HG03520 (cell line): ENCODE measurements around the gene KCNJ9.

Experiments
- ATAC-seq: cut with Tn5 transposase; IDR thresholded peaks from one replicate; pipeline ENCODE4 v1.9.1; 2021; ENCODE audit warnings: mild to moderate bottlenecking, moderate library complexity; ENCODE audit not compliant: unreplicated experiment

KCNJ9 gene

GRCh38 chr1:160086456-160086892 lies 5.1 kb downstream of the KCNJ9 start:
- ATAC-seq = no peak

DNA sequence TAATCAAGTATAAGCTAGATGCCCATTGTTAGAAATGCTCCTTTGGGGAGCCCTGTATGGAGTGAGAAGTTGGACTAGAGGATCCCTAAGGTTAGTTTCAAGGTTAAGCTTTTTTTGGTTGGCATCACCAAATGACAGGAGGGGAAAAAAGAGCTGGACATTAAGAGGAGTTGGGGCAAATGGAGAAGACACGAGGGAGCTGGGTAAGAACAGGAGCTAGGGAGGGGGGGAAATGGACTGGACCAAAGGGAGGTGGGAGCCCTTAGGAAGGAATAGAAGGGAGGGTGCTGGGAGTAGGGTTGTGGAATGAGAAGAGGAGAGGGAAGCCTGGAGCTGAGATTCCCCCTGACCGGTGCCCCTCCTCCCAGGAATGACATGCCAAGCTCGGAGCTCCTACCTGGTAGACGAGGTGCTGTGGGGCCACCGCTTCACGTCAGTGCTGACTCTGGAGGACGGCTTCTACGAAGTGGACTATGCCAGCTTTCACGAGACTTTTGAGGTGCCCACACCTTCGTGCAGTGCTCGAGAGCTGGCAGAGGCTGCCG lies 5.9 kb downstream of the KCNJ9 start:
- no peak for ATAC-seq

DNA sequence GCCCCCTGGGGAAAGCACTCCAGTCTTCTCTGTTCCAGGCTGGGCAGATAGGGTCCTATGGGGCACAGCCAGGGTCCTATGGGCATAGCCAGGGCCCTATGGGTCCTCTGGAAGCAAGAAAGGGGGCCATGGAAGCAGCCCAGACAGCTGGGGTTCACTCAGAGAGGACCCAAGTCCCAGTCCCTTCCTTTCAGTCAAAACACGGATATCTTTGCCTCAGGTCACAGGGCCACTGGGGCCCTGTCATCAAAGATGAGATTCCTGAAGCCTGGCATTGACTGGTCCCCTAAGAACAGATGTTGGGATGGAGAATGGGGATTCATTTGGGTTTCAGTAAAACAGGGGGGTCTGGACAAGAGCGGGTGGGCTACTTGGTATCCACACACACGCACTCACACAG lies 8.5 kb downstream of the KCNJ9 start:
- no peak for ATAC-seq

GRCh38 chr1:160090760-160091159 lies 9.4 kb downstream of the KCNJ9 start:
- ATAC-seq = no peak

DNA sequence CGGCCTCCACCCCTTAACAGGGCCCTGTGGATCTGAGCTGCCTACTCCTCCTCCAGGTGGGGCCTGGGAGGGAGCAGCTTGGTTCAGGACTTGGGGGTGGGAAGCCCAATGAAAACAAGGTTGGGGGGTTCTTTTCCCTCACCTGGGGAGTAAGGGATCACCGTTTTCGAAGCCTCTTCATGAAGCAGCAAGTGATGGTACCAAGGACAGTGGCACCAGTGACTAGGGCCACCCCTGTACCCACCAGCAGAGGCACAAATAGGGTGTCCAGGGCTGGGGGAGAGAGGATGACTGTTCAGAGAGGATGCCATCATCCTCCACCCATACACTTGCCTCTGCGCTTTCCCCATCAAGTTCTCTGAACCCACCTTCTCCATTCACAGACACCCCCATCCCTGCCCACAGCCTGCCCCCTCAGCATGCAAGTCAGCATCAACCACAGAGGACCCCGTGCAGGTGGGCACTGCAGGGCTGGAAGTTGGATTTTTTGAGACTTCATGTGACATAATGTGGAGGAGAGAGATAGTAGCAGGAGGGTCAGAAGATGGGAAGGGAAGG lies 10.4 kb downstream of the KCNJ9 start:
- no peak for ATAC-seq

DNA sequence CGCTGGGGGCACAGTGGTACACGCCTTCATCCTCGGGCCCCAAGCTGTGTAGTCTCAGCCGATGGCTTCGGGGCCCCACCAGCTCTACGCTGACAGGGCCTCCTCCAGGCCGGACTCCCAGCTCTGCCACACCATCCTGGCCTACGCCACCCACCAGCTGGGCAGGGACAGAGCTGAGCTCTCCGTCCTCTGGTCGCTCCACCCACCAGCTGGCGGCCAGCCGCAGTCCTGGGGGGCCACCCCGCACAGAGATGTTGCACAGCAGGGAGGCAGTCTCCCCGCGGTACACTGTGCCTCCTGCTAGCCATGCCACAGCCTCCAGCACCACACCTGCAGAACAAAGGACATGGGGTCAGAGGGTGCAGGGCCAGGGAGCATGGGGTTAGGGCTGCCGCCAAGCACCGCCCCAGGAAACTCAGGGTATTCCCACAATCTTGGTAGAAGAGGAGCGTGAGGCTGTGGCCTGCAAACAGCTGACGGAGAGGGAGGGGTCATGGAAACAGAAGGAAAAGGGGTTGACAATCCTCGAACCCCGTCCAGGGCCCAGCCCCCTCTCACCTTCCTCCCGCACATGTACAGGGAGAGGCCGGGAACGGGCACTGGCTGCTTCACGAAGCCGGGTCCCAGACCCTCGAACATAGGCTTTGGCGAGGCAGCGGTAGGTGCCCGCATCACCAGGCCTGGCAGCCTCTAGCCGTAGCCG lies 11.2 kb downstream of the KCNJ9 start:
- ATAC-seq = no peak

DNA sequence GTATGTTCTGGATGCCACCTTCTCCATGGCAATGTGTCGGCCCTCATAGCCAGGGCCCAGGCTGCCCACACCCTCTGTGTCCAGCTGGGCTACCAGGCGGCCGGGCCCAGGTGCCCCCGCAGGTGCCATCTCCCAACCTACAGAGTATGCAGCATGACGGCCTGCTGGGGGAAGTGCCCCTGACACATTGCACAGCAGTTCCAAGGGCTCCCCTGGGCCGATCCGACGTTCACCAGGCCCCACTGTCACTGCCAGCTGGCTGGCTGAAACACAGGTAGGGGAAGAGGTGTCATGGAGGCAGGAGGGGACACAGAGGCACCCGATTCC lies 11.7 kb downstream of the KCNJ9 start:
- ATAC-seq = no peak

DNA sequence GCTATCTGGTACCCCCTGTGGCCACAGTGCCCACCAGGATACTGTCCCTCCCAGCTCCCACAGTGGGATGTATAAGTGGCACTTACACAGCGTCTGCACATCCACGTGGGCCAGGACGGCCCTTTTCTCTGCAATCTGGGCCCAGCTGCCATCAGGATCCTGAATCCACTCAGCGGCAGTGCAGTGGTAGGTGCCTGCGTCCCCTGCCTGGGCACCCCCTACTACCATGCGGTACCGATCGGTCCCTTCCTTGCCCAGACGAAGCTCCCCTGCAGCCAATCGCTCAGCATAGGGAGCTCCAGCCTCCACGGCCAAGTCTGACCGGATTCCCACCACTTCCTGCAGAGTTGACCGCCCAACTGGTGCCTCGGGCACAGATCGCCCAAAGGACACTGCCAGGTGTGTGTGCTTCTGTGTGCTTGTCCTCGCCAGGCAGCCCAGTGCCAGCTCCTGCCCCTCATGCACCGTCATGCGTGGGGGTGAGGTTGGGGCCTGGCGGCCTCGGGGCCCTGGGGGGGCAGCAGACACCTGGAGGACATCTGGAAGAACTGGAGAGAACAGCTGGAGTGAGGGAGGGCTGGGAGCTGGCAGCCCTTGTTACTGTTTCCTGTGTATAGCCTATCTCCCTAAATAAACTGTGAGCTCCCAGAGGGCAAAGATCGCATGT lies 12.4 kb downstream of the KCNJ9 start:
- no peak for ATAC-seq

- ATAC-seq = no peak
Observed at GRCh38 chr1:160094291-160094625, 12.9 kb downstream of the KCNJ9 start.

GRCh38 chr1:160094806-160095205 lies 13.5 kb downstream of the KCNJ9 start:
- ATAC-seq = no peak

DNA sequence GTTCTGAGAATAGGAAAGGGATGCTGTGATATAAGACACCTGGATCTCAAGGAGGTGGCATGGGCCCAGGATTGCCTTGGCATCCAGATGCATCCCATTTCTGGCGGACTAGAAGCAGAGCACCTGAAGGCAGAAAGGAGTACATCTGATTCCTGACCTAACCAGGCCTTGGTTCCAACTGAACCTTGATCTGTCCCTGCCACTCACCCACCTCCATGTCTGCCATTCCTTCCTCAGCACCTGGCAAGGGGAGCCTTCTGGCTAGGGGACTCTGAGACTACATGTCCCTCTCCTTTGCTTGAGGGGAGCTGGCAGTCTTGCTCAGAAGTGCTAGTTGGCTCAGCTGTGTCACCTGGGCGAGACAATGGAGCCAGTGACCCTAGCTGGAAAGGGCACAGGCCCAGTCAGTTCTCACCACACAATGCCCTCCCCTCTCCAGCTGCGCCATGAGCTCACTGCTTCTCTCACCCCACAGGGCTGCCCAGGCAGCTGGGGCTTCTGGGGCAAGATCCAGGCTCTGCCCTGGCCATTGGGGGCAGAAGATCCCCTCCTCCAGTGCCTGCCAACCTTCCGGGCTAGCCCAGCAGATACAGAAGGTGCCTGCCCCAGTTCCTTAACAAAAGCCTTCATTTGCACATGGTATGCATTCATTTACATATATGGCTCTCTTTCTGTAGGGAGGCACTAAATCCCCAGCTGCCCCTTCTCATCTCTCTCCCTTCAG lies 14.2 kb downstream of the KCNJ9 start:
- no peak for ATAC-seq

DNA sequence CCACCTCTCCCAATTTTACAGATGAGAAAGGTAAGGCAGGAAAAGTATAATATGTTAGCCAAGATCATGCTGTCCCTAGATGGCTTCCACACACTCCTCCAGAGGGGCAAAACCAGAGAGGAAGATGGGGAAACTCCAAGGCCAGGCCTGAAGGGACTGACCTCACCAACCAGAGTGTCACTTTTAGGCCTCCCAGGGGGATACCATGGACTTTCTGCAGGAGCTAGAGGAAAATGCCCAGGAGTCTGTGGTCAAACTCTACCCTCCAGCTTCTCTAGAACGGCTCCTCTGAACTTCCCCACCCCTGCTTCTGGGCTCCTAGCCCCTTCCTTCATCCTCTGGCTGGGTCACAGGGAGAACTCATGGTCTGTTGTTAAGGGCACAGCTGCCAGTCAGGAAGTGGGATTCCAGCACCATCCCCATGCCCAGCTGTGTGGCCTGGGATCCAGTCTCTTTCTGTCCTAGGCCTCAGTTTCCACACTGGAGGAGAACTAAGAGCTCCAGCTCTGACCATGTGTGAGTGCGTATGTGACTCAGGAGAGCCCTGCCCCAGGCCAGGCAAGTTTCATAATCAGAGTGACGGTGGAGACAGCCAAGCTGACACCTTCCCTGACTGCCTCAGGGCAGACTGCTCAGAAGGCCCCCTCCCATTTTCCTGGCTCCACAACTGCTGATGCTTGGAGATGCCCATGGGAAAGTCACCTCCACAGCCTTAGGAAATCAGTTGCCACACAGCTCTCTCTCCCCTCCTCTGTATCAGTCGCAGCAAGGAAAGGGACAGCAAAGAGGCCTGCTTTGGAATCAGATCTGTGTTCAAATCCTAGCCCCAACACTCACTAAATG lies 15.2 kb downstream of the KCNJ9 start:
- no peak for ATAC-seq

DNA sequence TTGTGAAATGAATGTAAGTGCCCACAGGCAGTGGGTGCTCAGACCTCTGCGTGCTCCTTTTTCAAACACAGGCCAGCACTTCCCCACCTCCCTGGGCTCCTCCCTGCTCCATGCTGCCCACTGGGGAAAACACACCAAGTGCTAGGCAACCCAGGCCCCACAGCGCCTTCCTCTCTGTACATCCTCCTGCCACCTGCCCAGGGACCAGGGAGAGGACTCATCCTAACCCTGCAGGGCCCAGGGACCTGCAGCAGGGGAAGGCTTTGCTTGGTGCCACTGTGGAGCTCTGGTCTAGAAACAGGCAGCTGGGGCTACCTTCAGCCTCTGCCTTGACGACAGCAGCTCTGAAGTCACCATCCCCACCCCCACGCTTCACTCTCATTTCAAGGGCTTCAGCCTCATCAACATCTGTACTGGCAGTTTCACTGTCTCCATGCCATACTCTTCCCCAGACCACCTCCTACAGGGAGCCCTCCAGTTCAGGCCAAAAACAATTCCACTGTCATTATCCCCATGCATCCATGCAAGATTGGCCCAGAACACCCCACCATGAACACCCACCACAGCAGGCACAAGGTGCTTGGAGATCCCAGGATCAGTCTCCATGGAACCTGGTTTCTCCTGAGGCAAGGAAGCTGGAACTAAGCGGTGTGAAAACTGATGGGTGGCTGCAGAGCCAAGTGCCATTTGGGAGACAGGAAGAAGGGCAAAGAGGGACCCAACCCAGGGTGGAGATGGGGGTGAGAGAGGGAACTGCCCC lies 16.0 kb downstream of the KCNJ9 start:
- no peak for ATAC-seq

DNA sequence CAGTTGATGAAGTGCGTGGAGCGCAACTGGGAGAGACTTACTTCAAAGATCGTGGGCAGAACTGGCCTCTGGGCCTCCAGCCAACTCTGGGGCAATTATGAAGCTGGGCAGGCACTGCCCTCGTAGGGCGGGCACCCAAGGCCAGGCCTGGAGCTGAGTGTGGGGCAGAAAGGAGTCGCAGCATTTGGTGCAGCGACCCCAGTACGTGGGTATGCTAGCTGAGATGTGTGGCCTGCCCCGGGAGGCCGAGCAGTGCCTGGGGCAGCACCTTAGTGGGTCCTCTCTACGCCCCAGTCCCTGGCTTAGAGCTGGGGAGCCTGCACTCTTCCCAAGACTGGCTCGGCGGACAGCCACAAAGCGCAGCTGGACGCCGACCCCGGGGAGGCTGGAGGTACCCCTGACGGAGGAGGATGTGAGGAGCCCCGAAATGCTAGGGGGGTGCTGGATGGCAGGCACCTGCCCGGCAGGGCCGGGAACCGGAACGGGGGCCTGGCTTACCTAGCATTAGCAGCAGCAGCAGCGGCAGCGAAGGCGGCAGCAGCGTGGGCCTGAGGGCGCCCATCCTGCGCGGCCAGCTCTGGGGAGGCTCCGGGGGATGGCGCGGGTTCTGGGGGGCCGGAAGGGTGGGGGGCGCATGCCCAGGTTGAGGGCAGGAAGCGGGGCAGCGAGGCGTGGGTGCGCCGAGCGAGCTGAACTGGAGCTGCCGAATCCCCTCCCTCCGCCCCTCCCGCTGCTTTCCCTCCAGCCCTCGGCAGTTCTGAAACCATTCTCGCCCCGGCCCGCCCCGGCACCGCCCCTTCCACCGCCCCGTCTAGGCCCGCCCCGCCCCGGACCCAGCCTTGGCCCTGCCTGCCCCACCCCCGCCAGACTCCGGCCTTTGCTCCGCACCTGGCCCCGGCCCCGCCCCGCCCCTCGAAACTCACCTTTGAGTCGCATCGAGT lies 16.8 kb downstream of the KCNJ9 start, which contains the start of gene IGSF8:
TSS of gene IGSF8 (minus strand) at position 709 of the 941 bp plus-strand sequence. CDS start at position 562, 147 bp downstream.
- ATAC-seq = peak; percentile 32

- ATAC-seq = peak; percentile 75
Observed at GRCh38 chr1:160098852-160099561, 17.7 kb downstream of the KCNJ9 start.

DNA sequence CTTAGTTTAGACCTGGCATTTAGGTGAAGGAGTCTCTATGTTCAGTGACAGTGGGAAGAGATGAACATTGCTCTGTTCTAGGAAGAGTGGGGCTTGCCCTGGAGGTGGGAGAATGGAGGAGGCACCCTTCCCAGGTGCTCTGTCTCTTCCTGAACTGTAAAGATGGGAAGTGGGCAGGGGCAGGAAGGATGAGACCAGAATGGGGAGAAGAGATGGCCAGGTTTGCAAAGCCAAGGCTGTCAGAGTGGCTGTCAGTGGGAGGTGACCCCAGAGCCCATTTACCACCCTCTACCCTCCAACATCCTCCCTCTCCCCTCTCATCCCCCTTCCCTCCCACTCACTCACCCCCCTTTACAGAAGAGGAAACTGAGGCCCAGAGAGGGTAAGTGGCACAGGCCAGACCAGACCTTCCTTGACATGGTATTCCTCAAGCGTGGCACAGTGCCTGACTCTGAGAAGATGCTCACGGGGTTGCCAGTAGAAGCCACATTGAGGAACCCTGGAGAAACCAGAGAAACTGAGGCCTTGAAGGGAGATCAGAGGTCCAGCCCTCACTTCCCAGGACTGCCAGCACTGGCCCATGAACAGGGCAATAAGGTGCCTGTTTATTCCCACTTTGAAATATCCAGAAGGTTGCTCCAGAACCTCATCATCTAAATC lies 18.5 kb downstream of the KCNJ9 start:
- no peak for ATAC-seq

- ATAC-seq = peak; percentile 25
Observed at GRCh38 chr1:160101037-160101716, 19.8 kb downstream of the KCNJ9 start.
